HG03135 (cell line): ENCODE measurements around the gene HCRT.
"Not testable (repeated sequence)": the region's sequence is repeated elsewhere in the genome, so short reads cannot be mapped to it uniquely, and the experiment has no call there.

Source experiments
- ATAC-seq: cut with Tn5 transposase; IDR thresholded peaks from one replicate; pipeline ENCODE4 v1.9.1; 2021; ENCODE audit warnings: mild to moderate bottlenecking, moderate library complexity; ENCODE audit not compliant: unreplicated experiment

HCRT gene, protein sequence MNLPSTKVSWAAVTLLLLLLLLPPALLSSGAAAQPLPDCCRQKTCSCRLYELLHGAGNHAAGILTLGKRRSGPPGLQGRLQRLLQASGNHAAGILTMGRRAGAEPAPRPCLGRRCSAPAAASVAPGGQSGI

DNA sequence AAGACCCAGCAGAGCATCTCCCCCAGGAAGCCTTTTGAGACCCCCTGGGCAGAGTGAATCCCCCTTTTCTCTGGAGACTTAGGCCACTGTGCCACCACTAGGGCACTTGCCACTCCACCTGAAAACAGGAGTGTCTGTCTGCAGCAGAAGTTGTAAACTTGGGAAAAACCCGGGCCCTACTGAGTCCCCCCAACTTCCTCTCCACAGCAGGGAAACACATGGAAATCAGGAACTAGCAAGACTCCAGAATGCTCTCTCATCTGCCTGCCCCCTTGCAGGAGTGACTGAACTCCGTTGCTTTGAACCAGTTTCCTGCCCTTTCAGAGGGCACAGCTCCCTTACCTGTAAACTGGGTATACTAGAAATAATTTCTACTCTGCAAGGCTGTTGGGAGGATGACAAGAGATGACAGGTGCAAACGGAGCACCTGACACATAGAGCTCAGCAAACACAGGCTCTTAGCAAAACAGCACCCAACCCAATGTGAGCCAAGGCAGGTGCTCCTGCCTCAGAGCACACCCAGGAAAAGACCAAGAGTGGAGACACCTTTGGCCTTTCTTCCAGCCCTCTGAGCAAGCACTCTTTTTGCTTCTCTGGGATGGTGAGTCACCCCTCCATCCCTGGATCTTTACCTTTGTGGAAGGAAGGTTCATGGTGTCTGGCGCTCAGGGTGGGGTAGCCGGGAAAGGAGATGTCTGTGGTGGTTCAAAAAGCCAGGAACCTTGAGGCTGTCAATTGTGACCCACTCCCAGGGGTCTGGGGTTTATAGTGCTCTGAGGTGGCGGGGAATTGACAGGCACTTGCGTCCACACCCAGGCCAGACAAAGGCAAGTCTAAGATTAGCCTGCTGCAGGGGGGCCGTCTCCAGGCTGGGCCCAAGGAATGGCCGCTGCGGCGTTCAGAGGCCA is at the start of gene HCRT:
Gene HCRT (minus strand): TSS at position 740 of the 908 bp plus-strand sequence. CDS start 87 bp downstream, at position 653.
- no peak for ATAC-seq

- no peak for ATAC-seq
Measured at GRCh38 chr17:42233994-42234393, 48.7 kb upstream of the HCRT start.

DNA sequence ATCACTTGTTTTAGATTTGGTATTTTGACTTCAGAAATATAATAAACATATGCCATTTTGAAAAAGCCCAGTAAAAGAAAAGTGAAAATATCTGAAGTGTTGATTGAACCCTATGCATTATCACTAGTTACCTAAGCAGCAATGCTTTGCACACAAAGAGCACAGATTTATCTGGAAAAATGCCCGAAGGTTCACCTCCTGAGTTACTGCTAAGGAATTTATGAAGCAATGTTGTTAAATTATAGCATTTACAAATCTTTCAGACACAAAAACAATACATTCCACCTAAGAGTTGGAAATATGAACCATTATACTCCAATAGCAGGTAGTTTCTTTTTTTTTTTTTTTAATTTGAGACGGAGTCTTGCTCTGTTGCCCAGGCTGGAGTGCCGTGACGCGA is 47.9 kb upstream of the HCRT start:
- no peak for ATAC-seq

DNA sequence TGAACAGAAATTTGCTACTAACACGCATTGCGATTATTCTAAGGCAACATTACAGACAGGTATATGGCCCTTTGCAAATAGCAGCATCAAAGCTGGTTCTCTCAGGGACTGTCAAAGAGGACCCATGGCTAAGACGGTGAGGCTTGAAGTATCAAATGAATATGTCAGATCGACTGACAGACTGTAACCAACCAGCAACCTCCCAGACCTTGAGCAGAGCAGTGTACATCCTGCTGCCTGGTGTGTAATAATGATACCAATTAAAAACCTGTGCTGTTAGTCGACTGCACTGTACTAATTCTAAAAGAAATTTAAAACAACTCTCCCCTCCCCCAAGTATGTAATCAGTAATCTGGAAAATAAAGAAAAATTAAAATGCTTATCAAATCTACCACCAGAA is 45.0 kb upstream of the HCRT start:
- ATAC-seq, result no peak

- no peak for ATAC-seq
Measured at GRCh38 chr17:42227849-42228700, 42.8 kb upstream of the HCRT start.

GRCh38 chr17:42225646-42226045 is 40.4 kb upstream of the HCRT start:
- no peak for ATAC-seq

DNA sequence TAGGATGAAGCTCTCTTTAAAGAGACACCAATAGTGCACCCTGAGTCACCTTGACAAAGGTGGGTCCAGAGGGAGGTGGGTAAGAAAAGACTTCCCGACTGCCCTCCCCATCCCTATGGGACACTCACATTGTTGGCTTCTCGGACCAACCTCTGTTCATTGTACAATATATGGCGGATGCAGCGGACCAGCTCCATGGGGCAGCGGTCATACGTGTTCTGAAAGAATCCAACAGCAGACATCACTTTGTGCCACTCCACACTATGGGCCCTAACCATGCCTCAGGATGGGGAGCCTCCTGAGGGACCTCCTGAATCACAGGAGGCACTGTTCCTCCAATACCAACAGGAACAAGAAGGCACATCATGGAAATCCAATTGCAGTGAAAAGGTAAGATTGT is 39.4 kb upstream of the HCRT start:
- ATAC-seq, result no peak

GRCh38 chr17:42221886-42222745 is 36.9 kb upstream of the HCRT start:
- no peak for ATAC-seq

DNA sequence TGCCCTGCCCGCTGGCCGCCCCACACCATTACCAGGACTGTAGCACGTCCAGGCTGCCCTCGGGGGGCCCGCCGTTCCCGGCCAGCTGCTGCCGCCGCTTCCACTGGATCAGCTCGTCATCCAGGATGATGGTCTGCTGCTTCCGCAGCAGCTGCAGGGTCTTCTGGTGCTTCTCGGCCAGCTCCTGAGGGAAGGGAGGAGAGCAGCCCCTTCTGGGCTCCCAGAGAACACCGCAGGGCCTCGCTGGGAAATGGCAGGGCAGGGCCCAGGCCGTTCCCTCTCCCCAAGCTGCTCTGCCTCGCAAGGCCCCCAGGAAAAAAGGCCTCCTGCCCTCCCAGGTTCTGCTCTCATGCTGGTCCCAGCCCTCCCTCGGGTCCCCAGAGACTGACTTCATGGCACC is 34.0 kb upstream of the HCRT start:
- not testable (repeated sequence) for ATAC-seq

DNA sequence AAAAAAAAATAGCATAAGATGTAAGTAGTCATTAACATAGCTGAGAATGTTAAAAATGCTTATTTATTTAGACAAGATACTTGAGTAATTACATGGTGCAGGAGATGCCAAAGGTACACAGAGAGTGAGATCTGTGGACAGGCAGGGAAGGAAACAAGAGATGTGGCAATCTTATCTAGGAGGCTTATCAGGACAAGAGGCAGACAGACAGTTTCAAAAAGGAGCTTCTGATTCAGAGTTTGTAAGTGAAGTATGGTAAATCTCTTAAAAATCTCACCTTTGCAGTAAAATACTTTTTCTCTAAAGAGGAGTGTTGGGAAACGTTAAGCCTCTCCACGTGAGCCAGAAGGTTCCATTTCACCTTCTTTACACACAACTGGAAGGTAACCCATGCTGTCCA is 28.9 kb upstream of the HCRT start:
- ATAC-seq, result no peak

DNA sequence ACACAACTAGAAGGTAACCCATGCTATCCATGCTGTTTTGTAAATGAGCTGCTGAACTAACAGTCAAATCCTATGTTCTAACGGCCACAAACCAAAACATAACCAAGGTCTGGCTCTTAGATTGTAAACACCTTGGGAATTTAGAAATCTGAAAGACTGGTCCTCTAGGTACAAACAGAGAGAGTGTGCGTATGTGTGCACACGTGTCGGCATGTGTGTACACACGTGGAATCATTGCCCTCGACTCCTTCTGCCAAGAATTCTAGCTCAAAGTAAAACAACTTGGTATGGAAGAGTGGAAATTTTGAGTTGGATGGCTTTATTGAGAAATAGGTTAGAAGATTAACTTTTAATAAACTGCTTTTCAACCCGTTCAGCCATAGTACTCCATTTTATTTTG is 27.1 kb upstream of the HCRT start:
- no peak for ATAC-seq

GRCh38 chr17:42211921-42212341 is 26.7 kb upstream of the HCRT start:
- not testable (repeated sequence) for ATAC-seq

DNA sequence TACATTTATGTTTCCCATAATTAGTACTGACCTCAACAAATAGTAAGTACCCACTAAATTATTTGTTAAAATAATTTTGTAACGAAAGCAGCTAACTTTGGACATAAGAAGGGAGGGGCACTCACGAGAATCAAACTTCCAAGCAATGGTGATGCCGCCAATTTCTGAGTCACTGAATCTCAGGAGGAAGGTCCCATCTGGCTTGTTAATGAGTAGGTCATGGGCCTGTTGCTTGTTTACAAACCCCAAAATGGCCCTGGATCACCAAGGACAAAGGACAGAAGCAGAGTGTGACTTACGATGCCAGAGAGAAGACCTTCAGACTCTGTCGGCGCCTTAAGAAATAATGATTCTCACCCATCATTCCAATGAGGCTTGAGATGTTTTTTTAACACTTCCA is 24.8 kb upstream of the HCRT start:
- ATAC-seq, result no peak

- ATAC-seq, result not testable (repeated sequence)
Measured at GRCh38 chr17:42206153-42206612, 20.9 kb upstream of the HCRT start.

GRCh38 chr17:42203354-42203753 is 18.1 kb upstream of the HCRT start:
- ATAC-seq, result no peak

- no peak for ATAC-seq
Measured at GRCh38 chr17:42202696-42203095, 17.4 kb upstream of the HCRT start.

DNA sequence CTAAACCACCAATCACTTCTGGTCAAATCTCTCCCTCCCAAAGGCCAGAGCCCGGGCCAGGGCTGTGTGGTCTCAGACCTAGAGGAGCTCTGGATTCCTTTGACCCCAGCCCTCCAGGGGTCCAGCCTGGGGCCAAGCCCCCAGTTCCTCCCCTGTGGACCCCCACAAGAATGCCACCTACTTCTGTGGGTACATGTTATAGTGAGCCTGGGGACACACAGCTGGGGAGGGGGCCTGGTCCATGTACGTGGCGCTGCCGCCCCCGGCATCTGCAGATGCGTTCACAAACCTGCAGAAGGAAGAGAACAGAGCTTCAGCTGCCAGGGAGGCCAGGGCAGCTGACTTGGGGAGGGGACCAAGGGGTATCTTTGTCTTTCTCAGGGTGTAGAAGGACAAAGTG is 16.9 kb upstream of the HCRT start:
- ATAC-seq, result no peak

GRCh38 chr17:42201458-42201772 is 16.2 kb upstream of the HCRT start:
- ATAC-seq, result no peak

DNA sequence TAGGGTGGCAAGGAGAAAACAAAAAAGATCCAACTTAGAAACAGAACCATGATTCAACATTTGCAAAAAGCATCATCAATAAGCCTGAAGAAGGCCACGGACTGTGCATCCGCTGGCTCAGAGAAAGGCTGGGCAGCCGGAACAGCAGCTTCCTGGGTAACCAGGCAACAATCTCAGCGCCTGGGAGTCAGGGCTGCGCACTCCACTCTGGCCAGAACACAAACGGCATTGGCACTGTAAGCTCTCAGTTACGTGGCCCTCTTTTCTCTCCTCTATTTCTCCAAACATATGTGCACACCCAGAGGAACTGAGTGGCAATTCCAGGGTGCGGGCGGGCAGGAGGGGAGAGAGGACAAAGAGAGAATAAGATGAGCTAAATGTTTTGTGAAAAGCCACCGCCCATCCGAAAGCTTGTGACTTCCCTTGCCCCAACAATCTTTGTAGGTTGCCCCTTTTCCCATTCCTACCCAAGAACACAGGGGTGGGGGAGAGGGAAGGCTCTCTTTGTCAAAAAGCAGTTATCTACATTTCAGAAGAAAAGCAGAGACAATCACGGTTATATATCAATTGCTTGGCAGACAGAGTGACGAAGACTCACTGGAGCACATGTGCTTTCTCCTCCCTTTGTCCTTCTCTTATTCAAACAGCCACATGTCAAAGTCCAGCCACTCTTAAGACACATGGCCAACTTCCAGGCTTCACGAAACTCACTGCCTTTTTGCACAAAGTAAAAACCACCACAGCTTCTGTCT is 15.6 kb upstream of the HCRT start:
- ATAC-seq, result no peak

DNA sequence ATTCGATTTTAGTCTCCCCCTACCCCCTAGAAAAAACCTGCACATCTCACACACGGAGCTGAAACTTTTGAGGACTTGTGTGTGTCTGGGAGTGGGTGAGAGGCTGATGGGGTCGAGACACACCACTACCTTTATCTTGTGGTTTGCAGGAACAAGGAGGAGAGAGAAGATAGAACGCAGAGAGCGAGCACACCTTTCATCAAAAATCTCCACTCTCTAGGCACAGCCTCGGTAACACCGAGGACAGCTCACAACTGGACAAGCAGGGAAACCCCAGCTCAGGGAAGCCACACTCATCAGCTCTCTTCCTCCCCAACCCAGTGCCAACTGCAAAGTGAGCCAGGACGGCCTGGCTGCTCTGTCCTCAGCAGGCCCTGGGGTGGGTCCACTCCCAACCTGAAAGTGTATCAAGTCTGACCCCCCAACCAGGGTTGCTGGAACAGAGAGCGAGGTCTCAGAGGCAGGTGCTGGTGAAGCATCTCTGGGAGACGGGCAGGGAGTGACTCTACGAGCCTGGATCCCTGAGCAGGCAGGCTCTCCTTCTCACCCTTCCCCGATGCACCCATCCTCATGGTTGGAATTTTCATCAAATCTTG is 14.3 kb upstream of the HCRT start:
- ATAC-seq, result no peak
